MCF 10A (cell line): ENCODE measurements around the gene BICC1. TPM values are rescaled to one million over a fixed set of nuclear protein-coding genes. Genes with fewer than 3 reads are reported as not detected.

ENCODE experiments used
- BruUV-seq: library from RNA; stranded (reverse); fragments of 400-500 nt; replicated peaks from 2 replicates; lab custom pipeline; 2021; lab: Mats Ljungman, UMichigan
- CTCF ChIA-PET: fragments of 300-600 bp; sonication (Branson Sonifier 250); formaldehyde crosslinking; extraction: SDS; loops from one replicate; lab custom pipeline; 2021; ENCODE audit warnings: antibody characterized with exemption, inconsistent platforms; lab: Yijun Ruan, JAX
- POLR2A ChIA-PET: fragments of 300-600, 350-650 bp; sonication (Branson Sonifier 250); formaldehyde crosslinking; extraction: SDS; loops from one replicate; lab custom pipeline; 2020; ENCODE audit warnings: antibody characterized with exemption, inconsistent platforms; lab: Yijun Ruan, JAX
- DNase-seq: peaks from one replicate; pipeline ENCODE4 v3.0.0-alpha.2; 2018; ENCODE audit not compliant: unreplicated experiment
- H3K27ac Mint-ChIP-seq: one replicate; pipeline ENCODE4 v1.8.0; 2022; ENCODE audit warnings: mild to moderate bottlenecking, low read depth, mixed read lengths; ENCODE audit not compliant: unreplicated experiment
- H3K27me3 Mint-ChIP-seq: one replicate; pipeline ENCODE4 v1.8.0; 2022; ENCODE audit warnings: mixed read lengths; ENCODE audit not compliant: insufficient read depth, unreplicated experiment
- H3K36me3 Mint-ChIP-seq: one replicate; pipeline ENCODE4 v1.8.0; 2022; ENCODE audit warnings: mild to moderate bottlenecking, moderate library complexity, mixed read lengths; ENCODE audit not compliant: insufficient read depth, unreplicated experiment
- H3K4me1 Mint-ChIP-seq: one replicate; pipeline ENCODE4 v1.8.0; 2022; ENCODE audit warnings: mixed read lengths; ENCODE audit not compliant: insufficient read depth, unreplicated experiment
- H3K4me3 Mint-ChIP-seq: one replicate; pipeline ENCODE4 v1.8.0; 2022; ENCODE audit warnings: mild to moderate bottlenecking, moderate library complexity, mixed read lengths; ENCODE audit not compliant: unreplicated experiment
- H3K9me3 Mint-ChIP-seq: one replicate; pipeline ENCODE4 v1.8.0; 2022; ENCODE audit warnings: mixed read lengths; ENCODE audit not compliant: unreplicated experiment
- CTCF ChIP-seq: fragments of 200-600 bp; IDR thresholded peaks from one replicate; pipeline ENCODE4 v1.8.0; 2022; ENCODE audit warnings: antibody characterized with exemption, mild to moderate bottlenecking; ENCODE audit not compliant: unreplicated experiment
- intact Hi-C: fragments of 100-400 bp; cut with micrococcal nuclease; formaldehyde crosslinking; loops from 2 replicates; pipeline ENCODE4 v1.14.1; 2022
- total RNA-seq: library from RNA; stranded (reverse); gene quantifications from 2 replicates; pipeline ENCODE4 v1.2.3, GENCODE V29; 2022

The BICC1 gene
- total RNA-seq, 1 experiment from 2014 or later: 15.6 TPM

- no peak for TF ChIP-seq CTCF
- no TSS peak for BruUV-seq
- POLR2A ChIA-PET: no interaction called here
- CTCF ChIA-PET: interaction anchor here (0.7 kb wide), 2 partner anchors 293 to 507 kb away, joined by 3 read pairs; no protein-coding TSS in a partner anchor
- H3K36me3 Mint-ChIP-seq: peaks cover 6% of the 10 kb centered on the region
- no peak overlapping the region for H3K4me3 Mint-ChIP-seq
- no peaks in the 10 kb centered on the region for H3K9me3 Mint-ChIP-seq
- no peak overlapping the region for H3K27ac Mint-ChIP-seq
- intact Hi-C loops: no loop called here
- H3K4me1 Mint-ChIP-seq: peaks cover 5% of the 10 kb centered on the region
- DNase-seq: no peak
- no peaks in the 10 kb centered on the region for H3K27me3 Mint-ChIP-seq
Observed at GRCh38 chr10:58836176-58836700, 323.6 kb downstream of the BICC1 start.

- no peak for TF ChIP-seq CTCF
- Mint-ChIP-seq H3K4me3 (no peak overlapping the region), H3K36me3 (peaks cover 6% of the 10 kb centered on the region), H3K4me1 (peaks cover 5% of the 10 kb centered on the region), H3K27ac (no peak overlapping the region), H3K9me3 (no peaks in the 10 kb centered on the region), H3K27me3 (no peaks in the 10 kb centered on the region)
- ChIA-PET POLR2A (no interaction called here), CTCF (interaction anchor here (0.6 to 1.0 kb wide), 4 partner anchors 10 to 506 kb away, joined by 3 read pairs; no protein-coding TSS in a partner anchor)
- DNase-seq: no peak
- BruUV-seq: no TSS peak
- intact Hi-C loops: no loop called here
Observed at GRCh38 chr10:58836991-58837575, 324.4 kb downstream of the BICC1 start.

GRCh38 chr10:58837826-58838225 lies 325.2 kb downstream of the BICC1 start:
- POLR2A ChIA-PET: no interaction called here
- no TSS peak for BruUV-seq
- Mint-ChIP-seq H3K27me3 (no peaks in the 10 kb centered on the region), H3K9me3 (no peaks in the 10 kb centered on the region), H3K27ac (no peak overlapping the region), H3K4me1 (peaks cover 5% of the 10 kb centered on the region), H3K4me3 (no peak overlapping the region), H3K36me3 (peaks cover 6% of the 10 kb centered on the region)
- TF ChIP-seq CTCF: no peak
- CTCF ChIA-PET: no interaction called here
- DNase-seq: no peak
- intact Hi-C loops: no loop called here

- Mint-ChIP-seq H3K27me3 (no peaks in the 10 kb centered on the region), H3K4me3 (no peak overlapping the region), H3K36me3 (peaks cover 6% of the 10 kb centered on the region), H3K4me1 (peaks cover 5% of the 10 kb centered on the region), H3K27ac (no peak overlapping the region), H3K9me3 (no peaks in the 10 kb centered on the region)
- DNase-seq: no peak
- BruUV-seq: no TSS peak
- ChIA-PET POLR2A (interaction anchor here (0.6 kb wide), 1 partner anchor 24 kb away, joined by 3 read pairs; no protein-coding TSS in a partner anchor), CTCF (interaction anchor here (0.6 kb wide), 1 partner anchor 29 kb away, joined by 3 read pairs; no protein-coding TSS in a partner anchor)
- TF ChIP-seq CTCF: no peak
- intact Hi-C loops: no loop called here
Observed at GRCh38 chr10:58838561-58839208, 326.0 kb downstream of the BICC1 start.
